GM12864 (cell line): Measurements from ENCODE around the gene ELOF1.
A peak's percentile ranks its signal among the peaks of the same experiment; 100 is the strongest.

Experiments
- DNase-seq: peaks from one replicate; pipeline ENCODE4 v3.0.0-alpha.2; 2011; ENCODE audit warnings: low read depth
- H3K4me3 ChIP-seq: 2 replicates; pipeline ENCODE4 v1.5.1; 2011; ENCODE audit warnings: mild to moderate bottlenecking, low read depth, low read length, control low read depth
- CTCF ChIP-seq: IDR thresholded peaks from 2 replicates; pipeline ENCODE4 v1.5.1; 2011; ENCODE audit warnings: low read depth, mild to moderate bottlenecking, moderate library complexity, low read length, control low read depth, inconsistent platforms; ENCODE audit errors: missing control alignments

Gene ELOF1

DNA sequence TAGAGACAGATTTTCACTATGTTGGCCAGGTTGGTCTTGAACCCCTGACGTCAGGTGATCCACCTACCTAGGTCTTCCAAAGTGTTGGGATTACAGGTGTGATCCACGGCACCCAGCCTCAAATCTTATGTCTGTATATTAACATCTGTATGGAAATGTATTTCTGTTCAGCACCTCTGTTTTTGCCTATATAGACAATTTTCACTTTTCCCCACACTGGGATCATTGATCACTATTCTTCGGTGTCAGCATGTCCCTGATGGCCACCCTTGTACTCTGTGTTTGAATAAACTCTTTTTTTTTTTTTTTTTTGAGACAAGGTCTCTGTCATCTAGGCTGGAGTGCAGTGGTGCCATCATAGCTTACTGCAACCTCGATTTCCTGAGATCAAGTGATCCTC is 35.1 kb upstream of the ELOF1 start:
- TF ChIP-seq CTCF: no peak
- no peak overlapping the region for H3K4me3 ChIP-seq
- DNase-seq: no peak

- no peak overlapping the region for H3K4me3 ChIP-seq
- TF ChIP-seq CTCF: no peak
- no peak for DNase-seq
Observed at GRCh38 chr19:11587975-11588631, 29.1 kb upstream of the ELOF1 start.

GRCh38 chr19:11587302-11587974 is 28.4 kb upstream of the ELOF1 start:
- no peak overlapping the region for H3K4me3 ChIP-seq
- peak; percentile 95 for TF ChIP-seq CTCF
- no peak for DNase-seq

GRCh38 chr19:11586331-11586730 is 27.3 kb upstream of the ELOF1 start:
- no peak for DNase-seq
- H3K4me3 ChIP-seq: no peak overlapping the region

GRCh38 chr19:11581740-11582139 is 22.7 kb upstream of the ELOF1 start:
- DNase-seq: peak; percentile 96

More at GRCh38 chr19:11586331-11586730, 27.3 kb upstream of the ELOF1 start:
- no peak for TF ChIP-seq CTCF

GRCh38 chr19:11580116-11580515 is 21.1 kb upstream of the ELOF1 start:
- no peak for DNase-seq
- no peak overlapping the region for H3K4me3 ChIP-seq
- TF ChIP-seq CTCF: no peak

More at GRCh38 chr19:11581740-11582139, 22.7 kb upstream of the ELOF1 start:
- no peak for TF ChIP-seq CTCF
- H3K4me3 ChIP-seq: no peak overlapping the region; the same call in none of the 2 replicates
